Activated naive CD8-positive, alpha-beta T cell treated with anti-CD3 and anti-CD28 coated beads for 36 hours (primary cell): ENCODE data around the gene STX16. TPM values are rescaled to one million over a fixed set of nuclear protein-coding genes. Genes with fewer than 3 reads are reported as not detected.

Source experiments
- DNase-seq: peaks from one replicate; pipeline ENCODE4 v3.0.0; 2021
- H3K27ac Mint-ChIP-seq: one replicate; pipeline ENCODE4 v1.8.0; 2022; ENCODE audit warnings: mild to moderate bottlenecking, moderate library complexity, mixed read lengths
- H3K27me3 Mint-ChIP-seq: one replicate; pipeline ENCODE4 v1.8.0; 2022; ENCODE audit warnings: mild to moderate bottlenecking, mixed read lengths
- H3K36me3 Mint-ChIP-seq: one replicate; pipeline ENCODE4 v1.8.0; 2021; ENCODE audit warnings: mild to moderate bottlenecking, mixed read lengths
- H3K4me1 Mint-ChIP-seq: one replicate; pipeline ENCODE4 v1.8.0; 2021; ENCODE audit warnings: mixed read lengths
- H3K4me3 Mint-ChIP-seq: one replicate; pipeline ENCODE4 v1.8.0; 2022; ENCODE audit warnings: mild to moderate bottlenecking, moderate library complexity, mixed read lengths
- H3K9me3 Mint-ChIP-seq: one replicate; pipeline ENCODE4 v1.8.0; 2022; ENCODE audit warnings: mixed read lengths
- total RNA-seq, 2 experiments: library from RNA; stranded (reverse); gene quantifications; one replicate each; pipeline ENCODE4 v1.2.3, GENCODE V29; 2021

The STX16 gene
- total RNA-seq, 2 experiments from 2014 or later = 84.0 to 93.5 TPM

DNA sequence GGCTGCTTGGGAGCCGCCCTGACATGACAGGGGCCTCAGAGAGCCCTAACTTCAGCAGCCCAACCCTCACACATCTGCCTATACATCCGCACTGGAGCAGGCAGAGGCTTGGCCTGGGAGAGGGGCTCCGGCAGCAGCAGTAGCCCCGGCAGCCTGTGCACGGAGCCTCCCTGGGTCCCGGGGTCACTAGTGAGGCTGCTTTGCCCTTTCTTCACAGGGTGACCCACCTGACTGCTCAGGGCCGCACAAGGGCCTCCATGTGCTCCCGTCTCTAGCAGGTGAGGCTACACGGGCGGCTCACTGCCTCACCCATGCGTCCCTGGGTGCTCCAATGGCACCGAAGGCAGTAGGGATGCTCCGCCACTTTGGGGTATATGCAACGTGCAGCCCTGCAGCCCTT, 36.7 kb upstream of the STX16 start:
- H3K4me1 Mint-ChIP-seq = no peaks in the 10 kb centered on the region
- no peak overlapping the region for H3K27ac Mint-ChIP-seq
- H3K9me3 Mint-ChIP-seq = no peaks in the 10 kb centered on the region
- H3K27me3 Mint-ChIP-seq = no peaks in the 10 kb centered on the region
- DNase-seq = no peak
- no peak overlapping the region for H3K4me3 Mint-ChIP-seq
- H3K36me3 Mint-ChIP-seq = no peaks in the 10 kb centered on the region

DNA sequence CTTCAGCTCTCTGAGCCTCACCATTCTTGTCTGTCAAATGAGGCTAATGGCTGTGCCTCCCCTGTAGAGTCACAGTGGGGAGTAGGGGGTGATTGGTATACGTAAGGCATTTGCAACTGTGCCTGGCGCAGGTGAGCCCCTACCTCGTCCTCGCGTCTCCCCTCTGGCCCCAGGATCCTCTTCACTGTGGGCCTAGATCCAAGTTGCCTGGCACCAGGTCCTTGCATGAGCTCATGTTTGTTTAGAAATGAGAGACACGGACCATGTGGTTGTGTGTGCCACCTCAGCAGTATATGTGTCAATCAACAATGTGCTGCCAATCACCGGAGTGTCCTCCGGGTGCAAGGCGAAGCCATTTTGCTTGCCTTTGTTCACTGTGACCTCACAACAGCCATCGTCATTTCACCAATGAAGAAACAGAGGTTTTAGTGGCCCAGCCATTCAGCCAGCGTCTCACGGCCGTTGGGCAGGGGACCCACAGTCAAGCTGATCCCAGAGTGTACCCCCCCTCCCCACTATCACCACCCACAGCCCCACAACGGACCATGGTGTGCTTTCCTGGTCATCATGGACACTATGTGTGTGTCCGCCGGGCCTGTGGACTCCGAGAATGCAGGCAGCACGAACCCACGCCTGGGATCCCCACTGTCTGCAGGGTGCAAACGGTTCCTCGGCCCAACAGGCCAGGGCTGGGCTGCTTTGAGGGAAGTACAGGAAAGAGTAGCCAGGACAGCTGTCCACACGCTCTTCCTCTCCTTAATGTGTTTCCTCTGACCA, 35.9 kb upstream of the STX16 start:
- Mint-ChIP-seq H3K36me3 (no peaks in the 10 kb centered on the region), H3K27ac (no peak overlapping the region), H3K9me3 (no peaks in the 10 kb centered on the region), H3K4me3 (no peak overlapping the region), H3K4me1 (no peaks in the 10 kb centered on the region), H3K27me3 (peaks cover 4% of the 10 kb centered on the region)
- no peak for DNase-seq

DNA sequence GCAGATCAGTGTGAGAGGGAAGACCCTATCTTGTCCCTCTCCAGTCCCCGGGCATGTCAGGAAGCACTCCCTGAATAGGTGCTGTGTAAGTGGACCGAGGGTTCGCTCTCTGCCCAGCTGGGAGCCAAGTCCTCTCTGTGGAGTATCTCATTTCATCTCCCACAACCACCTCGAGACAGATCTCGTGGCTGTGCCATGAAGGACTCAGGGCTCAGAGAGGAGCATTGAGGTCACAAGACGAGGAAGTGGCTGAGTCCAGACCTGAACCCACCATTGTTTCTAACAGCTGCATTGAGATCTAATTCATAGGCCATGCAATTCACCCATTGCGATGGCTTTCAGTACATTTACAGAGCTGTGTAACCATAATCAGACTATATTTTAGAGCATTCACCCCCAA, 34.7 kb upstream of the STX16 start:
- H3K4me1 Mint-ChIP-seq = no peaks in the 10 kb centered on the region
- H3K9me3 Mint-ChIP-seq = no peaks in the 10 kb centered on the region
- no peak overlapping the region for H3K27ac Mint-ChIP-seq
- peaks cover 4% of the 10 kb centered on the region for H3K27me3 Mint-ChIP-seq
- no peak overlapping the region for H3K4me3 Mint-ChIP-seq
- H3K36me3 Mint-ChIP-seq = no peaks in the 10 kb centered on the region
- no peak for DNase-seq

DNA sequence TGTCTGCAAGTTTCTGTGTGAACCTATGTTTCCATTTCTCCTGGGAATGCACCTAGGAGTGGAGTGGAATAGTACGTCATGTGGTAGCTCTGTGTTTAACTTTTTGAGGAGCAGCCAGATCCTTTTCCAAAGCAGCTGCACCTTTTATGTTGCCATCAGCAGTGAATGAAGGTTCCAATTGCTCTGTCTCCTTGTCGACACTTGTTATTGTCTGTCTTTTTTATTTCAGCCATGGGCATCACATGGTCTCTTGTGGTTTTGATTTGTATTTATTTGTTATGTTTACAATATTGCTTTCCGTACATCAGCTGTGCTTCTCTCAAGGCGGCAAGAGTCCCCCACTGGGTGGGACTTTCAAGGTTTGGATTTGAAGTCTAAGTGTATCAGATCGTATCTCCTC, 33.9 kb upstream of the STX16 start:
- H3K27ac Mint-ChIP-seq = no peak overlapping the region

DNA sequence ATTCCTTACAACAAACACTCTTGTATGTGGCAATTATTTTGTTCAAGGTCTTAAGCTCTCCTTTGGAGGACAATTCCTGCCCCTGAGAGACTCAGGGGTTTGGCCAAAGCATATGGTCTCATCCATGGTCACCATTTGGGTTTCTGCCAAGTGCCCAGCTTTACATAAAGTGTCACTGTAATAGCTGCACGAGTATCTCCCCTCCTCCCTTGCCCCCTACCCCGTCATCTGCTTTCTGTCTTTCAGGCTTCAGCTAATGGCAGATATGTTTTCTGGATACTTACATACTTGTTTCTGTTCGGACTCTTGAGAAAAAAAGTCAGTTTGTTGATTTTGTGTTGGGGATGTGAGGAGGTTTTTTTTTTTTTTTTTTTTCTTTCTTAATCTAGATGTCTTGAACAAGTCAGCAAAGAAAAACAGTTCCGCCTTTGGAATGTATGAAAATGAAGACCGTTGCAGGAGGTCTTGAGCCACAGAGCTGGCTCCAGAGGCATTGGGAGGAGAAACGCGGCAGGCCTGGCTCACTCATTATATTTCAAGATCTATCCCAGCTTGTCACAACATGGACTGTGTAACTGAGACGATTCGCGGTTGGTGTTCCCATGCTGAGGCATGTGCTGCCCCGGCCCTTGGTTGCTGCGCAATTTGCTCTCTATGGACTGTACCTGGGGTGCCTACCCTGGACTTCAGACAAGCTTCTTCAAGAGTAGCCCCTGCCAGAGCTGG, 32.6 kb upstream of the STX16 start:
- DNase-seq = no peak
- H3K9me3 Mint-ChIP-seq = no peaks in the 10 kb centered on the region
- H3K36me3 Mint-ChIP-seq = no peaks in the 10 kb centered on the region
- H3K27ac Mint-ChIP-seq = no peak overlapping the region
- no peak overlapping the region for H3K4me3 Mint-ChIP-seq
- H3K4me1 Mint-ChIP-seq = no peaks in the 10 kb centered on the region
- H3K27me3 Mint-ChIP-seq = peaks cover 4% of the 10 kb centered on the region

More for the DNA sequence above, 33.9 kb upstream of the STX16 start:
- no peak for DNase-seq
- Mint-ChIP-seq H3K4me3 (no peak overlapping the region), H3K4me1 (no peaks in the 10 kb centered on the region), H3K27me3 (peaks cover 4% of the 10 kb centered on the region), H3K36me3 (no peaks in the 10 kb centered on the region), H3K9me3 (no peaks in the 10 kb centered on the region)

DNA sequence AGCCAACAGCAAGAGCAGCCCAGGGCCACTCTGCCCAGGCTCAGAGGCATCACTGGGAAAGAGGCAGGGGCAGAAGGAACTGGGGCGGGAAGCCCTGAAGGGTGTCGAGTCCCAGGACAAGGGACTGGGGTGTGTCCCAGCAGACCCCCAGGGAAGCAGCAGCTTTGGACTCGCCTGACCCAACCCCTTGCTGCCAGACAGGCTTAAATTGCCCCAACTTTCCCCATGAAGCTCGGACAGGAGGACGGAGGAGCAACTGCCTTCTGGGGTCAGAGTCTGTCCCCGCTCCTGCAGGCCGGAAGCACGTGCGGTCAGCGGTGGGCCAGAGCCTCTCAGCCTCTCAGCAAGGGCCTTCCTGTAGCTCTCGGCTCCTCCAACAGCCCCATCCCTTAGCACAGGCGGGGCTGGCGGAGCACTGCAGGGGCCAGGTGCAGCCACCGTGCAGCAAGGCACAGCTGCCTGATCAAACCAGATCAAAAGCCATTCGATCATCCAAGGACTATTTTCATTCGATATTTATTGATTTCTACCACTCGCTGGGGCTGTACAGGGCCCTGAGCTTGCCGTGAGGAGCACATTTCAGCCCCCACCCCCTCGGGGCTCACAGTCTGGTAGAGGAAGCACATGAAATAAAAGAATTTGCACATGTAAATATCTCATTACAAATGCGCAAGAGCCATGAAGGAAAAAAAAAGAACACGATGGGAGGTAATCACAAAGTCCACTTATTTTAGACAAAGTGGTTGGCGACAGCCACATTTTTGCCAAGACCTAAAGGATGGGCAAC, 31.8 kb upstream of the STX16 start:
- Mint-ChIP-seq H3K9me3 (no peaks in the 10 kb centered on the region), H3K27me3 (peaks cover 4% of the 10 kb centered on the region), H3K4me3 (no peak overlapping the region), H3K4me1 (no peaks in the 10 kb centered on the region), H3K27ac (no peak overlapping the region), H3K36me3 (no peaks in the 10 kb centered on the region)
- no peak for DNase-seq

DNA sequence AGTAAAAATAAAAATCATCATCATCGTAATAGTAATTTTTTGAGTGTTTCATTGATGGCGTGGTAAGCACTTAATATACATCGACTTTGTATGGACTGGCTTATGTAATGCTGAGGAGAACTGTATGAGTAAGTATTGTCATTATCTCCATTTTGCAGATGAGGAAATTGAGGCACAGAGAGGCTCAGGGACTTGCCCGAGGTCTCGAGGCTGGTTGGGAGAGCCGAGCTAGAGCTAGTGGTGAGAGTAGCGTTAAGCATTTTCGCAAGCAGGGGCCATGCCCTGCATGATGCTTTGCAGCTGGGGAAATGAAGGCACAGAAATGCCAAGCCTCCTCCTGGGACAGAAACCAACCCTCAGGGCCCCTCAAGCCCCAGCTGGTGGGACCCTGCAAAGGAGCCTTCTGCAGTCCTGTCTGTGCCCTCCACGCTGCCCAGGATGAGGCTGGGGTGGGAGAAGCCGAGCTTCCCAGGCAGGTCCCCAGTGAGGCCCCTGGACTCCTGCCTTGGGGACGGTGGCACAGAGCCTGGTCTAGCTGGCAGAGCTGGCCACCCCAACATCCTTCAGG, 31.1 kb upstream of the STX16 start:
- Mint-ChIP-seq H3K9me3 (no peaks in the 10 kb centered on the region), H3K4me3 (no peak overlapping the region), H3K27ac (no peak overlapping the region), H3K27me3 (peaks cover 4% of the 10 kb centered on the region), H3K36me3 (no peaks in the 10 kb centered on the region), H3K4me1 (no peaks in the 10 kb centered on the region)
- DNase-seq = peak; percentile 12

DNA sequence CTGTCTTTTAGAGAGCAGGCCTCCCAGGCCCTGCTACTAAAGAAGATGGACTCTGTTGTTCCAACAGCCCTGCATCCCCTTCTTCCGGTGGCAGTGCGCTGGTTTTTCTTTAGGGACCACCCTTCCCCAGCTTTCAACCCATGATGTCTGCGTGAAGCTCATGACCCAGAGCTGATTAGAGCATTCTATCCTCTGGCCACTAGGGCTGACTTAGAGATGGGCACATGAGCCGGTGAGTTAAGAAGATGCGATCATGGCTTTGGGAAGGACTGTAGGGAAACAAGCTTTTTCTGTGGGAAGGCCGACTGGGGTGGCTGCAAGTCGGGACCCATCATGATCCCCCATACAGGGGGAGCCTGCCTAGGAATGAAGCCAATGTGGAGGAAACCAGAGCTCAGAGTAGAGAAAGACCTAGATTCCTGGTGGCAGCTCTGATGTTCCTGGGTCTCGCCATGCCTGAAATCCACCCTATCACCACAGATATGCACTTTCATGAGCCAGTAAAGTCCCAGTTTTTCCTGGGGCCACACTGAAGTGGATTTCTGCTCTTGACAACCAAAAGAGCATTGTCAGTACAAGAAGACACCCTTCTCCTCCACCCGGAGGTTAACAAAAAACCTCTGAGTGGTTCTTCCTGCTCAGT, 29.1 kb upstream of the STX16 start:
- DNase-seq = no peak
- Mint-ChIP-seq H3K27ac (no peak overlapping the region), H3K27me3 (peaks cover 4% of the 10 kb centered on the region), H3K9me3 (no peaks in the 10 kb centered on the region), H3K4me1 (no peaks in the 10 kb centered on the region), H3K36me3 (no peaks in the 10 kb centered on the region), H3K4me3 (no peak overlapping the region)

DNA sequence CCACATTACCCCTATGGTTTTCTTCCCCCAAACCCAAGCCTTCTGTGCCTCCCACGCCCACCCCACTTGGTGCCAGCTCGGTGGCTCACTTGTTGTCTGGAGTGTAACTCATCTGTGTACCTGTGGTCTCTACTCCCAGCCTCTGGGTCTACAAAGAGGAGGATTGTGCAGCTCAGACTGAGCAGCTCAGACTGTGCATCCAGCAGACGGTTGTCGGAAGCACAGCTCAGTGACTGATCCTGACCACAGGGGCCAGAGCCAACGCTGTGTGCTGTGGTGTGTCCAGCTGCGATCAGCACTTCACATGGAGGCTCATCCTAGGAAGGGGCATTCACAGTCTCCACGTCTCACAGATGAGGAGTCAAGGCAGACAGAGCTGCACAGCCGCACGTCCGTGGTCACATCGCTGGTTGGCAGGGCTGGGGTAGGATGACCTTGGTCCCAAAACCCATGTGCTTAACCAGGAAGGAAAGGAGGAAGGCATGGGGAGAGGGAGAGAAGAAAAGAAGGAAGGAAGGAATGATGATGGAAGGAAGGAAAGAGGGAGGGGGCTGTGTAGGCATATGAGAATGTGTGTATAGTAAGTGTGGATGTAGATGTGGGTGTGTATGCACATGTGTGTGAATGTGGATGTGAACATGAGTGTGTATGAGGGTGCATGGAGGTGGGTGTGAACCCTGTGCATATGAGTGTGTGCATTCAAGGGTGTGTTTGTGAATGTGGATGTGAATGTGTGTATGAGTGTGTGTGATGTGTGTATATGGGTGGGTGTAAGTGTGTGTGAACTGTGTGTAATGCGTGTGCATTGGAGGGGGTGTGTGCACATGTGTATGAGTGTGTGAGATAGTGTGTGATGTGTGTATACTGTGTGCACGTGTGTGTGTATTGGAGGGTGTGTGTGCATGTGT, 28.2 kb upstream of the STX16 start:
- H3K27me3 Mint-ChIP-seq = peaks cover 4% of the 10 kb centered on the region
- H3K27ac Mint-ChIP-seq = no peak overlapping the region
- no peaks in the 10 kb centered on the region for H3K36me3 Mint-ChIP-seq
- no peak for DNase-seq
- no peaks in the 10 kb centered on the region for H3K9me3 Mint-ChIP-seq
- no peaks in the 10 kb centered on the region for H3K4me1 Mint-ChIP-seq
- H3K4me3 Mint-ChIP-seq = no peak overlapping the region

DNA sequence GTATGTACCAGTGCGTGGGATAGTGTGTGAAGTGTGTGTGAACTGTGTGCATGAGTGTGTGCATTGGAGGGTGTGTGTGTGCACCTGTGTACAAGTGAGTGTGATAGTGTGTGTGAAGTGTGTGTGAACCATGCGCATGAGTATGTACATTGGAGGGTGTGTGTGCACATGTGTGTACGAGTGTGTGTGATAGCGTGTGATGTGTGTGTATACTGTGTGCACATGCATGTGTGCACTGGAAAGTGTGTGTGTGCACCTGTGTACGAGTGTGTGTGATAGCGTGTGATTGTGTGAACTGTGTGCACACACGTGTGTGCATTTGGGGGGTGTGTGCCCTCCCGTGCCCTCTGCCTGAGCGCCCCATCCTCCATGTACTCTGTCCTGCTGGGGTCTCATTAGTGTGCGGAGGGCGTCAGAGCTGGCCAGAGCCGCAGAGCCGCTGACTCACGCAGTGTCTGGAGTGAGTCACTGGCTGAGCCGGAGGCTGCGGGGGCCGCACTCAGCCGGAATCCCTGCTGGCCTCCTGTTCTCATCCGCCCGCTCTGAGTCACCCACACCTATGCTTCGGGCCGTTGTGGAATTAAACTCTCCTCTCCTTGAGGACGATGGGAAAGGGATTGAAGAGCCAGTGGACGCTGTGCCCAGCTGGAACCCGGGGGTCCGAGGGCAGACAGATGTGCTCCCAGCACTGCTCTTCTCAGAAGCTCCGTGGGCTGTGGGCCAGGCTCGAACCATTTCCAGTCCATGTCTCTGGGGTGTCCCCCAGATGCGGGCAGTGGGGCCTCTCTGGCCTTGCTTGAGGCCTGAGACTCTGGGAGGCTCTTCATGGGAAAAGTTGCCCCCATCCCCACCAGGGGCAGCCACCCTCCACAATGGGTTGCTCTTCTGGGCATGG, 27.3 kb upstream of the STX16 start:
- Mint-ChIP-seq H3K9me3 (no peaks in the 10 kb centered on the region), H3K27ac (no peak overlapping the region), H3K27me3 (peaks cover 4% of the 10 kb centered on the region), H3K4me1 (no peaks in the 10 kb centered on the region), H3K4me3 (no peak overlapping the region), H3K36me3 (no peaks in the 10 kb centered on the region)
- DNase-seq = no peak

DNA sequence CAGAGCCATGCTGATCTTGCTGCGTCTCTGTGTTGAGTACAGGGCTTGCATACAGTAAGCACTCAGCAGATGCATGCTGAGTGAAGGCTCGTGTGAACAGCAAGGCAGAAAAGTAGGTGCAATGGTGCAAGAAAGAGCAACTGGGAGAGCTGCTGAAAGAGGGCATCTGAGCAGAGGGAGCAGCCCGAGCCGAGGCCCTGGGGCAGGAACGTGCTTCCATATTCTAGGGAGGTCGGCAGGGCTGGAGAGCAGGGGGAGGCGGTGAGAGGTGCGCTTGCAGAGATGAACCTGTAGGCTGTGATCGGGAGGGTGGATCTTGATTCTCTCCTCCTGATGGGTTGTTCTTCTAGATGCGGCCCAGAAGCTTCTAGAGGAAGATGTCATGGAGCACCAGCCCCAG, 26.4 kb upstream of the STX16 start:
- H3K36me3 Mint-ChIP-seq = no peaks in the 10 kb centered on the region
- no peak for DNase-seq
- no peaks in the 10 kb centered on the region for H3K9me3 Mint-ChIP-seq
- H3K4me1 Mint-ChIP-seq = no peaks in the 10 kb centered on the region
- no peak overlapping the region for H3K4me3 Mint-ChIP-seq
- no peak overlapping the region for H3K27ac Mint-ChIP-seq
- H3K27me3 Mint-ChIP-seq = peaks cover 3% of the 10 kb centered on the region

DNA sequence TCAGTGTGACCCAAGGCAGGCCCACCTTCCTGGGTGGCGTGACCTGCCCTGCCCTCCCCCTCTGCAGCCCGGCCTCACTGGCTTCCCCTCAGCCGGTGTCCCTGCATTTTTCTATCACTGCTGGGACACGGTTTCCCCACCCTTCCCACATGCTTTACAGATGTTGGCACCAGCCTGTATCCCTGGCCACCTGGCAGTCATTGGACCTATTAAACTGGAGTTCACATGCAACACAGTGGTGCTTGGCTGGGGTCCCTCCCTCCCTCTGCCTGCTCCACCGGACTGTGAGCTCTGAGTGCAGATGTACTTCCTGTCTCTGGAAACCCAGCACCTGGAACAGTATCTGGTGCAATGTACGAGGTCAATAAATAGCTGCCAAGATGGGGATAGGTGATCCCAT, 25.5 kb upstream of the STX16 start:
- H3K27me3 Mint-ChIP-seq = no peaks in the 10 kb centered on the region
- DNase-seq = no peak
- no peak overlapping the region for H3K4me3 Mint-ChIP-seq
- no peaks in the 10 kb centered on the region for H3K9me3 Mint-ChIP-seq
- H3K4me1 Mint-ChIP-seq = no peaks in the 10 kb centered on the region
- H3K36me3 Mint-ChIP-seq = no peaks in the 10 kb centered on the region
- H3K27ac Mint-ChIP-seq = no peak overlapping the region

DNA sequence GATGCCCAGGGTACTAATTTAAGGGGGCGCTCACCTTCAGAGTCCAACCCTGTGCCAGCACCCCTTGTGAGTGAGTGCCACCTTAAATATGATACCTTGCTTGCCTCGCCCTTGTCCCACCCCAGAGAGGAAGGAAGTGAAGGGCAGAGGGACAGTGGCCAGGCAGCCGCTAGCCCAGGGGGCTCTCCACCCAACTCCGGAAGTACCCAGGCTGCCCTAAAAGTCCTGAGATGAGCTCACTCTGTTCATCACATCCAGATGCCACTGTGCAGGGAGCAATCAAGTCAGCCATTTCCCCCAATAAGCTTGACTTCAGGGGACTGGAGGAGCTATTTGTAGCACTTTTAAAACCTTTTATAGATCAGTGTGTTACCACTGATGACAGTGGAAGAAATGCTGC, 25.0 kb upstream of the STX16 start:
- Mint-ChIP-seq H3K9me3 (no peaks in the 10 kb centered on the region), H3K4me1 (no peaks in the 10 kb centered on the region), H3K27ac (no peak overlapping the region), H3K4me3 (no peak overlapping the region), H3K27me3 (no peaks in the 10 kb centered on the region), H3K36me3 (no peaks in the 10 kb centered on the region)
- DNase-seq = no peak
